Keratinocyte (primary cell): ENCODE data around the gene PRKCE. TPM values are rescaled to one million over a fixed set of nuclear protein-coding genes. Genes with fewer than 3 reads are reported as not detected.

ENCODE experiments used
- DNase-seq: peaks from one replicate; pipeline ENCODE4 v3.0.0-alpha.2; 2011; ENCODE audit warnings: low read depth, missing footprints, low spot score
- FAIRE-seq: peaks from 2 replicates; lab custom pipeline; 2011; peaks lifted over from hg19 to GRCh38; lab: Jason Lieb, UNC
- H2AFZ ChIP-seq: 2 replicates; pipeline ENCODE4 v1.6.0; 2012; ENCODE audit warnings: low read length, control low read depth, inconsistent platforms; ENCODE audit not compliant: control insufficient read depth
- H3K27ac ChIP-seq: 2 replicates; pipeline ENCODE4 v1.5.1; 2011; ENCODE audit warnings: low read length; ENCODE audit not compliant: control insufficient read depth, insufficient read depth
- H3K27me3 ChIP-seq: 3 replicates; pipeline ENCODE4 v1.6.0; 2011; ENCODE audit warnings: low read length; ENCODE audit not compliant: control insufficient read depth, insufficient read depth; ENCODE audit errors: extremely low read depth
- H3K36me3 ChIP-seq, 2 experiments: 2 replicates in 1 of 2; 3 replicates in 1 of 2; pipeline ENCODE4 v1.5.1; 2011; ENCODE audit warnings: low read length in 2 of 2, mild to moderate bottlenecking in 1 of 2; ENCODE audit not compliant: control insufficient read depth in 2 of 2, insufficient read depth in 2 of 2; ENCODE audit errors: extremely low read depth in 1 of 2
- H3K4me1 ChIP-seq: 3 replicates; pipeline ENCODE4 v1.5.1; 2011; ENCODE audit warnings: low read length; ENCODE audit not compliant: control insufficient read depth, insufficient read depth; ENCODE audit errors: extremely low read depth
- H3K4me2 ChIP-seq: 3 replicates; pipeline ENCODE4 v1.6.0; 2011; ENCODE audit warnings: low read depth, low read length; ENCODE audit not compliant: control insufficient read depth, insufficient read depth; ENCODE audit errors: extremely low read depth
- H3K4me3 ChIP-seq, 3 experiments: fragments of 200-600 bp in 1 of 3; sonication (generic) in 1 of 3; 2 replicates in 2 of 3; 3 replicates in 1 of 3; pipeline ENCODE4 v1.5.1; 2011 to 2016; ENCODE audit warnings: low read length in 3 of 3, mild to moderate bottlenecking in 3 of 3, control low read depth in 2 of 3, inconsistent platforms in 1 of 3, low read depth in 1 of 3, mixed read lengths in 1 of 3, mixed run types in 1 of 3, moderate library complexity in 1 of 3; ENCODE audit not compliant: control insufficient read depth in 2 of 3, insufficient read depth in 2 of 3; ENCODE audit errors: extremely low read depth in 1 of 3
- H3K79me2 ChIP-seq: 2 replicates; pipeline ENCODE4 v1.6.0; 2012; ENCODE audit warnings: low read length; ENCODE audit not compliant: control insufficient read depth, insufficient read depth
- H3K9ac ChIP-seq: 3 replicates; pipeline ENCODE4 v1.6.0; 2011; ENCODE audit warnings: low read length; ENCODE audit not compliant: control insufficient read depth, insufficient read depth; ENCODE audit errors: extremely low read depth
- H3K9me1 ChIP-seq: 3 replicates; pipeline ENCODE4 v1.6.0; 2011; ENCODE audit warnings: low read length; ENCODE audit not compliant: control insufficient read depth, insufficient read depth; ENCODE audit errors: extremely low read depth
- H3K9me3 ChIP-seq: 2 replicates; pipeline ENCODE4 v1.5.1; 2012; ENCODE audit warnings: low read depth, low read length; ENCODE audit not compliant: control insufficient read depth
- H4K20me1 ChIP-seq: 3 replicates; pipeline ENCODE4 v1.6.0; 2011; ENCODE audit warnings: low read length; ENCODE audit not compliant: control insufficient read depth, insufficient read depth; ENCODE audit errors: extremely low read depth
- CTCF ChIP-seq, 3 experiments: IDR thresholded peaks in 1 of 3; conservative IDR thresholded peaks in 1 of 3; optimal IDR thresholded peaks in 1 of 3; 2 replicates in 2 of 3; 3 replicates in 1 of 3; pipeline versions ENCODE3 to v1.5.1; 2011; ENCODE audit warnings: low read length in 3 of 3, mild to moderate bottlenecking in 3 of 3, moderate library complexity in 2 of 3, control low read depth in 1 of 3, inconsistent platforms in 1 of 3; ENCODE audit not compliant: insufficient read depth in 2 of 3; ENCODE audit errors: extremely low read depth in 1 of 3
- EZH2 ChIP-seq: IDR thresholded peaks from one replicate; pipeline ENCODE4 v1.6.1; 2012; ENCODE audit warnings: inconsistent platforms, mild to moderate bottlenecking, low read length, moderate library complexity
- dilution Hi-C: fragments of 300-500 bp; cut with MboI; formaldehyde crosslinking; loops from one replicate; pipeline ENCODE4 v1.7.0; 2020; ENCODE audit warnings: low sequenced_read_pairs; ENCODE audit not compliant: extremely low pct_ligation_motif_present
- polyA plus RNA-seq, 5 experiments: library from polyadenylated mRNA; depleted of rRNA in 3 of 5; stranded (reverse) in 3 of 5; stranded (forward) in 1 of 5; unstranded in 1 of 5; fragments of >200 nt; gene quantifications; 1 replicate in 1 of 5; 2 replicates in 3 of 5; 3 replicates in 1 of 5; pipeline versions ENCODE4 v1.2.1 to v1.2.3, GENCODE V29; 2011 to 2012; ENCODE audit warnings: missing spikeins in 2 of 5, low read depth in 1 of 5, low replicate concordance in 1 of 5

The PRKCE gene
- polyA plus RNA-seq, 1 donor (not counting 4 experiments of a cell fraction or from before 2014, with no cell fraction given): 2.0 TPM

GRCh38 chr2:46158661-46159060 is 507.2 kb downstream of the PRKCE start:
- Histone ChIP-seq H3K9ac (no peak overlapping the region), H2AFZ (no peak overlapping the region), H3K27me3 (no peaks in the 10 kb centered on the region), H4K20me1 (no peaks in the 10 kb centered on the region), H3K79me2 (no peaks in the 10 kb centered on the region), H3K4me3 (no peak overlapping the region), H3K36me3 (no peaks in the 10 kb centered on the region), H3K9me1 (no peaks in the 10 kb centered on the region), H3K9me3 (no peaks in the 10 kb centered on the region), H3K27ac (no peak overlapping the region), H3K4me2 (no peak overlapping the region), H3K4me1 (peaks cover 9% of the 10 kb centered on the region)
- dilution Hi-C loops: no loop called here
- FAIRE-seq: peak; percentile 29
- DNase-seq: no peak
- TF ChIP-seq EZH2: no peak
- TF ChIP-seq CTCF (optimal IDR thresholded peaks at IDR 0.05 in 1 of 3, IDR thresholded peaks at IDR 0.05 in 1 of 3, conservative IDR thresholded peaks at IDR 0.05 in 1 of 3; ENCODE audit: extremely low read depth in 1 of 3, insufficient read depth in 2 of 3, low read length in 3 of 3): no peak

GRCh38 chr2:46160326-46160725 is 508.9 kb downstream of the PRKCE start:
- Histone ChIP-seq H3K9ac (no peak overlapping the region), H3K4me1 (peaks cover 25% of the 10 kb centered on the region), H3K79me2 (no peaks in the 10 kb centered on the region), H3K4me3 (no peak overlapping the region), H3K36me3 (no peaks in the 10 kb centered on the region), H2AFZ (no peak overlapping the region), H3K9me3 (no peaks in the 10 kb centered on the region), H3K9me1 (peaks cover 3% of the 10 kb centered on the region), H4K20me1 (no peaks in the 10 kb centered on the region), H3K27ac (no peak overlapping the region), H3K27me3 (no peaks in the 10 kb centered on the region), H3K4me2 (no peak overlapping the region)
- TF ChIP-seq EZH2: no peak
- no peak for TF ChIP-seq CTCF (optimal IDR thresholded peaks at IDR 0.05 in 1 of 3, IDR thresholded peaks at IDR 0.05 in 1 of 3, conservative IDR thresholded peaks at IDR 0.05 in 1 of 3; ENCODE audit: extremely low read depth in 1 of 3, insufficient read depth in 2 of 3, low read length in 3 of 3)
- dilution Hi-C loops: no loop called here
- DNase-seq (no peak), FAIRE-seq (no peak)
